HG03432 (cell line): Measurements from ENCODE around the gene ALDH9A1.
"Not testable (repeated sequence)": the region's sequence is repeated elsewhere in the genome, so short reads cannot be mapped to it uniquely, and the experiment has no call there.

Source experiments
- ATAC-seq: cut with Tn5 transposase; IDR thresholded peaks from one replicate; pipeline ENCODE4 v1.9.1; 2021; ENCODE audit warnings: mild to moderate bottlenecking, moderate library complexity; ENCODE audit not compliant: unreplicated experiment

The ALDH9A1 gene

DNA sequence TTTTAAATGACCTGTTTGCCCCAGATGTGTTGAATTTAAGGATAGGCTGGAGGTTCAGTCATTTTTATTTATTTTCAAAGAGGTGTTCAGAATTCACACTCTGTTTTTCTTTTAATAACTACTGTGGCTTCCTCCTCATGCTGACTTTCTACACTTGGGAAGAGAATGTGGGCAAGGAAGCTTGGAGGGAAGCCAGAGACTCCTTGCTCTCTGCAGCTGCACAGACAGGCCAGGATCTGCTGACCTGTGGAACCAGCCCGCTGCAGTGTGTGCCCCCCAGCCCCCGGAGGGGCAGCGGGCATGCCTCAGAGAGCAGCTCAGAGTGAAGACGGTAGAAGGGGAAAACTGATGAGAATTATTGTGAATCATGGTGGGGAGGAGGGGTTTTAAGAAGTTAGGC is 50.4 kb downstream of the ALDH9A1 start:
- ATAC-seq = no peak

DNA sequence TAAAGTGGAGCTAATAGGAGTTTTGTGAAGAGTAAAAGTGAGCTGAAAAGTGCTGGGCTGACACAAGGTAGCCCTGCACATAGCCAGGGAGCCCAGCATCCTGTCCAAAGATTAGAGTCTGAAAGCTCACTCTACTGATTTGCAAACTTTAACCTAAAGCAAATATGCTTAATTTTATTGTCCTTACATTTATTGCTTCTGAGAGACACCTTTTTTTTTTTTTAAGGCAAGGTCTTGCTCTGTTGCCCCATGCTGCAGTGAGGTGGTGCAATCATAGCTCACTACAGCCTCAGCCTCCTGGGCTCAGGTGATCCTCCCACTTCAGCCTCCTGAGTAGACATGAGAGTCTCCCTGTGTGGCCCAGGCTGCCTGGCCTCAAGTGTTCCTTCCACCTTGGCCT is 50.8 kb downstream of the ALDH9A1 start:
- no peak for ATAC-seq

DNA sequence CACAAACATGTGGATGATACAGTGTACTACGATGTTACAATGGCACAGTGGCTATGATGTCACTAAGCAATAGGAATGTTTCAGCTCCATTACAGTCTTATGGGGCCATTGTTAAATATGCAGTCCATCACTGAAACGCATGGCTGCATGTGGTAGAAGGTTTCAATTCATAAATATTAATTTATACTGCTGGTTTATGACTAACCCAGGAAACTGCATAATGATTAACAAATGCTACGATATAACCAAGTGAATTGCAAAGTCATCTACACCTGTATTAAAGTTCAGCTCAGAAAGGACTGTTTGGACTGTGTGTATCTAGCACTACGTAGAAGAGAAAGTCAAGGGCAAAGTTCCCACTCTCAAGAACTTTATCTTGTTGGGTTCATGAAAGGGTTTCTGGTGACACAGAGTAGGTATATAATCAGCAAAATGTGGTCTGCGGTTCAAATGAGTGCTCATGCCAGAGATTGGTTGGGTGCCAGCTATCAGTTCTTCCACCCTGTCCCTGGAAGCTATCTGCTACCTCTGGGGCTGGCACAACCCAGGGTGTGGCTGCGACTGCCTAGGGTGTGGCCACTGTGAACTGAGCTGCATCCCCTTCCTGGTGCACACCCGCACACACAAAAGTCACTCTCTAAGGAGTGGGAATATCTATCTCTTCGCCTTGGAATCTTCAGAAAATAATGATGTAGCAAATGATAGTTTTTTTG is 52.6 kb downstream of the ALDH9A1 start:
- ATAC-seq = peak; percentile 48

DNA sequence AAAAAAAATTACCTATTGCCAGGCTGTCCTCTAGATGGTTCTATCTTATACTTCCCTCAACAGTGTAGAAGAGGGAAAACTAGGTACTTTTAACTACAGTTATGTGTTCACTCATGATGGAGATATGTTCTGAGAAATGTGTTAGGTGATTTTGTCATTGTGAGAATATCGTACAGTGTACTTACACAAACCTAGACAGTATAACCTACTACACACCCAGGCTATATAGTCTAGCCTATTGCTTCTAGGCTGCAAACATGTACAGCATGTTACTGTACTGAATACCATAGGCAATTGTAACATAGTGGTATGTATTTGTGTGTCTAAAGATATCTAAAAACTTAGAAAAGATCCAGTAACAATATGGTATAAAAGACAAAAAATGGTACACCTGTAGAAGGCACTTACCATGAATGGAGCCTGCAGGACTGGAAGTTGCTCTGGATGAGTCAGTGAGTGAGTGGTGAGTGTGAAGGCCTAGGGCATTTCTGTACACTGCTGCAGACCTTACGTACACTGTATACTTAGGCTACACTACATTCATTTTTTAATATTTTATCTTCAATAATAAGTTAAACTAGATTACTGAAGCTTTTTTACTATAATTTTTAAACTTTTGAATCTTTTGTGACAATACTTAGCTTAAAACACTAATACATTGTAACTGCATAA is 54.2 kb downstream of the ALDH9A1 start:
- no peak for ATAC-seq

DNA sequence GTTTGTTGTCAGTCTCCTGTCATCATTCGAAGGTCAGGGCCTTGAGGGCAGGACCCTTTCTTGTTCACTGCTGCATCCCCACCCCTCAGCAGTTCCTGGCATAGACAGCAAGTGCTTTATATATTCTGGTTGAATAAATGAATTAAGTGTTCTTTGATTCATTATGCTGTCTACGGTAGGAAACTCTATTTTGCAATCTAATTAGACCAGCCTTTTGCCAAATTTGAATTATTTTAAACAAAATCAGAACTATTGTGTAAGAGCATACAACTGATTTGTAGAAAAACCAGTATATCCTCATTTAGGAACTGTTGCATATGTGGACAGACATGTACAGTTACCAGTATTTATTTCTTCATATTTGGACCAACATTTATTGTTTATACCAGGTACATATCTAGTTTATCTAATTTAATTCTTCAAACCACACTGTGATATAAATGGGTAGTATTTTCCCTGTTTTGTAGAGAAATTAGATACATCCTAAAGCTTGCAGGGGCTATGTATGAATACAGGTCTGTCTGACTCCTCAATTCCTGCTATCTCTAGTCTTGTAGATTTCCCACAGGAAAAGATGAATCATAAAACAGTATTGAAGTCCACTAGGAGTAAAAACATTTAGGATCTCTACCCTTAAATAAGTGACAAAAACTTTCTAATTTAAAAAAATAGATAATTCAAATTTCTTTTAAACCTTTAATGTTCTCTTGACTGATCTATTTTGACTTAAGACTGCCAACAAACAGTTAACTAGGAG is 57.0 kb downstream of the ALDH9A1 start:
- ATAC-seq = no peak

DNA sequence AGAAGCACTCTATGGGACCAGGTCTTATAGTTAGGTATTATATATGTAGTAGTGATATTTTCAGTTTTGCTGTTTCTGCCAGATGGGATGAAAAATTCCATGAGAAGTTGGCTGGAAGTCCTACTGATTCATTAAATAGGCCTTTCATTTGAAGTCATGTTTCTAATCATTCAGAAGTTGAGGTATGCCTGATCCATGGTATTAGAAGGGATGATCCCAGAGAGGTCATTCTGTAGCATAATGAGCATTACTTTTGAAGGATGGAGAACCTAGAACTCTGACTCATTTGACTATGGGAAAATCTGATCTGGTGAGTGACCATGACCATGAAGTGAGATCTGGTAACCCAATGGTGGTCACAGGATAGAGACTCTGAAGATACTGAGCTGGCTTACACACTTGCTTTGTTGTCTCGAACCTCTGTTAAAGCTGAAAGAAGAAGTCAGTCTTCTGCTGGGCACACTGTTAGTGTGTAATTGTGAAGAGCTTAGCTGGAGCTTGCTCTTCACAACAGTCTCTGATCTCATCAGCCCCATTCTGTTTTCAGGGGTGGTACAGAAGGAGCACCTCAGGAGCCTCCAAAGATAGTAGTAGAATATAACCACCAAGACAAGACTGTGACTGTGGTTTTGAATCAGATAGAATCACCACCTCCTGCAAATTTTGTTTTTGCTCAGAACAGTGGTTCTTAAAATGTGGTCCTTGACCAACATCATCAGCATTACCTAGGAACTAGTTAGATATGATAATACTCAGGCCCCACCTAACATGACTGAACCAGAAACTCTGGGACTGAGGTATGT is 58.3 kb downstream of the ALDH9A1 start:
- ATAC-seq = peak; percentile 30

DNA sequence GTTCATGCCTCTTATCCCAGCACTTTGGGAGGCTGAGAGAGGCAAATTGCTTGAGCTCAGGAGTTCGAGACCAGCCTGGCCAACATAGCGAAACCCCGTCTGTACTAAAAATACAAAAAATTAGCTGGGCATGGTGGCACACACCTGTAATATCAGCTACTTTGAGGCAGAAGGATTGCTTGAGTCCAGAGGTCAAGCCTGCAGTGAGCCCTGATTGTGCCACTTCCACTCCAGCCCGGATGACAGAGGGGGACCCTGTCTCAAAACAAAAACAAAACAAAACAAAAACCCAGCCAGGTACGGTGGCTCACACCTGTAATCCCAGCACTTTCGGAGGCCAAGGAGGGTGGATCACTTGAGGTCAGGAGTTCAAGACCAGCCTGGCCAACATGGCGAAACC is 60.2 kb downstream of the ALDH9A1 start:
- ATAC-seq = not testable (repeated sequence)

DNA sequence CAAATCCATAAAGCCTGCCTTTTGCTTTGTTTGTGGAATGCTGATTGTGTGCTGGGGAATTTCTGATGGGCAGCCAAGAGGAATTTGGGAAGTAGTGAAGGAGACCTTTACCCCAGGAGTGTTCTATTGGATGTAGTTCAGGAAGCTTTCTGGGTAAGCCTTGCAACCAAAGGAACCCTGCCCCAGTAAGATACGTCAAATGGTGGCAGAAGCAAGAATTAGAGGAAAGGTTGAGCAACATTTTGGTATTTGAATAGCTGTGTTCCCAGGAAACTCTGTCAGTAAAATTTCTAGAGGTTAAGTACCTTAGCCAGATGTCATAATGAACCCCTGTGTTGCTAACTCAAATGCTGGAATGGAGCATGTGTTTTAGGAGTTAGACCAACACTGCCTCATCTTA is 60.9 kb downstream of the ALDH9A1 start:
- ATAC-seq = no peak

DNA sequence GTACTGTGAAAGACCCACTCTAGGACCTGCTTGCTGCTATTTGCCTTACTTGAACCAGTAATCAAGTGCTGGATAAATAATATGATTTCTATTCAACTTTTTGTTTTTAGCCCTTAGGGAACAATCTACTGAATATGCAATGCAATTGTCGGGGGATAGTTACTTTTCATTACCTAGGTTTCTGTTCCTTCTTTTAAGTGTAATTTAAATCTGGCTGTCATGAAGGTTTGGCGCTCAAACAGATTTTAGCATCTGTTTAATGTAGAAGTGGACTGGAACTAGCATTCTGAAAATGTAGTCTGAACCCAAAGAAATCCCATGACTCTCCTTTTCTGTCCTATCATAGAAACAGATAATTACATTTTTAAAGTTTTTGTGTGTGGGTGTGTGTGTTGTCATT is 62.5 kb downstream of the ALDH9A1 start:
- ATAC-seq = no peak

DNA sequence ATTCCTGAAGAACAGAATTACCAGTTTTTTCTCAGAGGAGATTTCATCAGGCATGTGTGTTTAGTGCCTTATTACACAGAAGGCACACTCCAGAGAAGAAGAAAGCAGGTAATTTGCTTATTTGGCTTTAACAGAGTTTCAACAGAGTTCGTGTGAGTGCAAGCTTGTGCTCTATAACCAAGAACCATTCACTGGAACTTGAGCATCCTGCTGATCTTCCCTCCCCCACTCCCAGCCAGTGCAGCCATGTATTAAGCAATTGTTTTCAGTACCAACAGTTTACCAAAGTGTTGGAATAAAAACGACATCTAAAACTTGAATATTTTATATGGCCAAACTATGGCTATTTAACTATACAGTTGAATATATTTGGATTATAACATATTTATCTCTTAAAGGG is 63.0 kb downstream of the ALDH9A1 start:
- ATAC-seq = no peak

DNA sequence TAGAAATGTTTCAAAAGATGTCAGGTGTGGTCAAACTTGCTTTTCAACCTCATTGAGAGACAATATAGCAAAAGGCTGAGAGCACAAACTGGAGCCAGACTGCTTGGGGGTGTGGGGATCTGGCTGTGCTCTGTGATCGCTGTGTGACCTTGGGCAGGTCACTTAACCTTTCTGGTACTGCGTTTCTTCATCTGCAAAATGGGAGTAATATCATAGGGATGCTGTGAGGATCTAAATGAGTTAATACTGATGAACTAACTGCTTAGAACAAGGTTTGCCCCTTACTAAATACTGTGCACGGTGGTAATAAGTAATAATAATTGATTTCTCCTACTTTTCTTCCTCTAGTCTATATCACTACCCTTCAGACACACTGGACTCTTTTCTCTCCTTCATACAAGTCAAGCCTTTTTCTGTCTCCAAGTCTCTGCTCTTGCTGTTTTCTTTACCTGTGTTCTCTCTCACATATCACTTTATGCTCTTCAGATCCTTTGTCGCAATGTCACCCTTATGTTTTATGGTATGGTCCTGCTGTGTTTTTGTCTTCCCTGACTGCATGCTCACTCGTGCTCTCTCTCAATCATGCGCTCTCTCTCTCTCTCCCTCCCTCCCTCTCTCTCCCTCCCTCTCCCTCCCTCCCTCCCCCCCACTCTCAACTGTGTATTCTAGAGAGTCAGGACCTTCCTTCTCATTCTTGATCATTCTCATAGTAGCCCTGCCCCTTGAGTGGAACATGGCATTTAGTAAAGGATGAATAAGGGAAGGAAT is 64.0 kb downstream of the ALDH9A1 start:
- no peak for ATAC-seq

DNA sequence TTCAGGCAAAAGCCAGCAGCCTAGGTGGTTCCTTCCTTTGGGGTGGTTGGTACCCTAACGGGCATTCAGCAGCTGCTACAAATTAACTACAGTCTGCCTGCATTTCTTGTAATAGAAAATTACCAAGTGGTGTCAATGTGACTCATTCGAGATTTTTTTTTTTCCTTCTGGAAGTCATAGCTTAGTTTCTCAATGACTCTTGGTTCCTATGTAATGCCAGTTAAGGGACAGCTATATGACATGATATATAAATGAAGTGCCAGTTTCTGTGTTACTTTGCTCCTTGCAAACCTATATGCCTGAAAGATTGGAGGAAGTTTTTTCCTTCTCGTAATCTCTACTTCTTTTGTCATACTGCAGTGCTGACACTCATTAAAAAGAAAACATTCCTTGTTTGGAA is 64.7 kb downstream of the ALDH9A1 start:
- ATAC-seq = no peak

DNA sequence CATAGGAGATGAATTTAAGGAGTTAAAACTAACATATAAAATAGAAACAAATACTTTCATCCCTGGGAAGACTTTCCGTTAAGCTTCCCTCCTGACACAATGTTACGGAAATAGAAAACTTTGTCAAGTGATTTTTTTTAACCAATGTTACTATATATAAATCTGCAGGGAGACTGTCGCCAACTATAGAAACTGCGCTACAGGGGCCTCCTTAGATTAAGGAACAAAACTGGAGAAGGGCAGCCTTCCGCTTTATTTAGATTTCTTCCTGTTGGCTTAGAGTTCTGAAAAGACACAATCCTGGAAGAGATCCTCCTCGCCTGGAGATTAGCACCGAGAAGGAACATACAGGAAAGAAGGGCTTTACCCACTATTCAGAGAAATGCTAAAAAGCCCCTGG is 65.9 kb downstream of the ALDH9A1 start:
- no peak for ATAC-seq

DNA sequence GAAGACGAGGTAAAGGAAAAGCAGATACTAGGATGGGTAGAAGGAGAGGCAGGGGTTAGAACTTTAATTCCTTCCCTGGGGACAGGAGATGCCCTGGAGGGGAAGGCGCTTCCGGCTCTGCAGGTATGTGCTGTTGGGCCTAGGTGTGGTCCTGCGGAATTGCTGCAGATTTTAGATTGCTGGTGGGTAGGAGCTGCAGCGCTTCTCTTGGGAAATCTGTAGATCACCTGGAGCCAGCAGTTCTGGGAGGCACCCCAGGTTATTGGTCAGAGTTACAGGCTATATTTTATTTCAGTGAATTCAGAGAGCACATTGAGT is 66.3 kb downstream of the ALDH9A1 start:
- no peak for ATAC-seq

DNA sequence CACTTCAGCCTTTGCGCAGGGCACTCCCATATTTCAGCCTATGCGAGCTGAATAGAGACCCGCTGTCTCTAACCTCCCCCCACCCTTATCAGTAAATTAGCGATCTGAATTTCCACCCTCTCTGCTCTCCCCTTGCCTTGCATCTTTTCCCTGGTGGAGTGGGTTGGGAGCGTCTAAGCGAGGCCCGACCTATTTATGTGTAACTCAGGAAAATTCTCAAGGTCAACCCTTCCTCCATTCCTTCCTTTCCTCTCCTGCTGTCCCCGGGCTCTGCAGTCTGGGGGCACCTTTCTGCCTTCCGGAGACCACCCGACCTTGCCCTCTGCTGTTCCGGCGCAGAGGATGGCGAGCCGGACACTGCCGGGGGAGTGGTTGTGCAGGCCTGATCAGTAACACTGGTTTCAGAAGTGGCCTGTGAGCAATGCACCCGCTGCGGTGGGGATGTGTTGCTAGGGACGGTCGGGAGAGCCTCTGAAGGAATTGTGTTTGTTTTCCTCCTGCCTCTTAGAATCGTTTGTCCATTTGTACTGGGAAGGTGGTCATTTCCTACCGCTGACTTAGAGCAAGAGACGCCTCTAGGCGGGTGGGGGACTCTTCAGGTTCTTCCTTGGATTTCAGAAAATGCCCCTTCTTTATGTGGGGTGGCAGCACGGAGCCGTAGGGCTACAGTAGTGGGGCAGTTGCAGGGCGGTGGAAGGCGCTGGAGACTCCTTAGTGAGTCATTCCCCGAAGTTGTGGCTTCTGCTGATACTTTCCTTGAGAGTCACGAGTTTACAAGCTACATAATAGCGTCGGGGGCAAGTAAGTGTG is 66.8 kb downstream of the ALDH9A1 start:
- ATAC-seq = peak; percentile 45

DNA sequence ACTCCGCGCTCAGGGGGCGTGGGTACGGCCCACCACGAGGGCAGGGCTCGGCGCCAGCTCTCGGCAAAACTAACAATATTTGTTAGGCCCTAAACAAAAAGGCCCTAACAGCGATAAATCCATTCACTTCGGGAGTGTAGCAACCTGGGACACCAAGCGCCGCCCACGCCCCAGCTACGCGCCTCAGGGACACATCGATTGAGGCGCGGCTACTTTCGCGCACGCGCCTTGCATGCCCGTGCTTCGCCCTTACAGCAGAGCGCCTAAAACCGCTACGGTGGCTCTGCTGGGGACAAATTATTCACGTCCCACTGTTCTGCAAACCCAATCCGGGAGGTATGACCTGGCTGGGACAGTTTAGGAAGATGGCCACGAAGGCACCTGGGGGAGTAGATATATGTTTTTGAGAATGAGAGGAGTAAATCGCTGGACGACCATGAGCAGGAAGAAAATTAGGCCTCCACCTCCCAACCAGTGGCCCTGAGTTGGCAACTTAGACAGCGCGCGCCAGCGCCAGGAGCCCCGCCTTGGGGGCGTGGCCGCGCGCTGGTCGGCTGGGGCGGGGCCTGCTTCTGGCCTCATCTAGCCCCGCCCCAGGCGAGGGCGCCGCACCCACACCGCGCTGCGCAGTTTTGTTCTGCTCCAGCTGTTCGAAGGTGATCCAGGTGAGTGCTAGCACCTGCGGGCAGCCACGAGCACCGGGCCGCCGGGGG is 67.6 kb downstream of the ALDH9A1 start, which contains the start of gene MGST3:
Gene MGST3 (plus strand): TSS at position 606 of the 713 bp plus-strand sequence. CDS start 18,614 bp downstream, outside the sequence.
- ATAC-seq = peak; percentile 89

DNA sequence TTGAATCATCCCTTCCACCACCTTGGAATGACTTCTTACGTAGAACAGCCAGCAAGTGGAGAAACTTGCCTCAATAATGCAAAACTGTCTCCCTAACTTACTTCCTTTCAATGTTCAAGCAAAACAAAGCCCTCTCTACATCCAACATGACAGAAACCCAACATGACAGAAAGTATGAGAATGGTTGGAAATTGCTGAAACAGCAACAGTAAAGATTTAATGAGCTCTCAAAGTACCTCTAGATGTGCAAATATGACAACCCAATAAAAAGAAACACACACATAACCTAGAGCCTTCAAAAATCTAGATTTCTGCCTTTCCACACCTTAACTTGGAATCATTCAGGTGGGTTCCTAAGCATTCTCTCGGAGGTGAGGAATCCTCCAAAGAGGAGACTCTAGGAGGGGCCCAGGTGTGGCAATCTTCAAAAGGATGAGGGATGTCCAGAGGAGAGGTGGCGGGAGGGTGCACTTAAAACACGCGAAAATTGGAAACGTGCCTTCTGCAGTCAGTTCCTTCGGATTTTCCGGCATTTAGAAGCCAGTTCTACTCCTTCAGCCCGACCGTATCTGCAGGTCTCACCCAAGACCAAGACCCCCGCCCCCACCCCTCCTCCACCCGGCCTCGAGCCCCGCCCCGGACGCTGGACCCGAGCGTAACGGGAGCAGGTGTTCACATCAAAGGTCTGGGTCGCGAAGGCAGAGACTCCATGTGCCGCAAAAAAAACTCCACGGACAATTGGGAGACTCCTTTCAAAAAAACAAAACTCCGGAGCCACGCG is 68.3 kb downstream of the ALDH9A1 start:
- peak; percentile 5 for ATAC-seq

DNA sequence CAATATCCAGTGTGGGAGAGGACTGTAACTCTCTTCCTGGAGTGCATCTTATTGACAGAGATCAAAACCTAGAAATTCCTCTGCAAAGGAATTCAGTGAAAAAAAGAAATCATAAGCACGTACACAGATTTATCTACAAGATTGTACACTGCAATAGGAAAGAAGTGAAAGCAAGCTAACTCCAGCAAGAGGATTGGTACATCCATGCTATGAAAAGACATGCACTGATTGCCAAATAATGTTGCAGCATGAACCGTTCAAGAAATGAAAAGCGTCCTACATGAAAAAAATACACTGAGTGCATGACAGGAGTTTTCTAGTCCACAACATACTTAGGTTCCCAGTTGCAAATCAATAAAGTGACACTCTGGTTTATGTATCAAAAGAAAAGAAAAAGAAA is 69.2 kb downstream of the ALDH9A1 start:
- ATAC-seq = no peak
